ENCODE results near the gene TMIGD3.
"Not testable (repeated sequence)": the region's sequence is repeated elsewhere in the genome, so short reads cannot be mapped to it uniquely, and the experiment has no call there.

The TMIGD3 gene

DNA sequence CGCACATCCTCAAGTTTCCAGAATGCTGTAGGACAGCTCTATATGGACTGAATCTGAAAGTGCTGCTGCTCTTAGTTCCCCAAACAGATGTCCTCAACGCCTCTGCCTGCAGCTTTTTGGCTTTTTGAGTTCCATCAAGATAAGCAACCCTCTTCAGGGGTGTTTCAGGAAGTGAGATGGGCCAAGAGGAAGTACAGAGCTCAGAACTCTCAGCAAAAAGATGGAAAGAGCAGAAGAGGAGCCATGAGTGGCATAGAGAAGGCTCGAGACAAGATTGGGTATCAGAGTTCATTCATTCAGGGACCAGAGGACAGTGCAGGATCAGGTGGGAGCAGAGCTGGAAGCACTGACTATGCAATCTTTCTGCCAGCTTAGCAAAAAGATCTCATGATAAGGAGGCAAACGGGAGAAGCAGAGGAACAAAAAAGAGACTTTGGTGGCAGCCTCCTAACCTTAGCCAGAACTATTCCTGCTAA lies at the start of gene TMIGD3, which contains the start of gene ADORA3:
TMIGD3 (minus strand) TSS at position 49 of the 476 bp plus-strand sequence. CDS start 279 bp downstream, outside the sequence.
ADORA3 (minus strand) TSS at position 49 of the 476 bp plus-strand sequence. CDS start 279 bp downstream, outside the sequence.
- DNase-seq (ENCODE audit: low read depth, low spot score): no peak

DNA sequence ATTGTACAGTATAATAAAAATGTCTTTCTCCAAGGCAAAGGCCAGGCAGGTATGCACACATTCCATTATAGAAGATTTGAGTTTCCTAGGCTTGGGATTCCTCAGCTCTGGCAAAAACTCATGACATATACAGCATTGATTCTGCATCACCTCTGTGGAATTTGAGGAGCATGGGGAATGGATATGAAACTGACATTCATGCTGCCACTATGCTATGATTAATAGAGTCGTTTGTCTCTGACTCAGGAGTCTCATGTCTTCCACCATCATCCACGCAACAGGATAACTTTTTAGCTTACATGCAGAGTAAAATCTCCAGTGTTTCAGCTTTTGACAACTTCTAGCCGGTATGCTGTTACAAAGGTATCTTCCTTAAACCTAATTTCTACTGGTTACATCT lies 49.8 kb upstream of the TMIGD3 start:
- DNase-seq (ENCODE audit: low read depth, low spot score): no peak

DNA sequence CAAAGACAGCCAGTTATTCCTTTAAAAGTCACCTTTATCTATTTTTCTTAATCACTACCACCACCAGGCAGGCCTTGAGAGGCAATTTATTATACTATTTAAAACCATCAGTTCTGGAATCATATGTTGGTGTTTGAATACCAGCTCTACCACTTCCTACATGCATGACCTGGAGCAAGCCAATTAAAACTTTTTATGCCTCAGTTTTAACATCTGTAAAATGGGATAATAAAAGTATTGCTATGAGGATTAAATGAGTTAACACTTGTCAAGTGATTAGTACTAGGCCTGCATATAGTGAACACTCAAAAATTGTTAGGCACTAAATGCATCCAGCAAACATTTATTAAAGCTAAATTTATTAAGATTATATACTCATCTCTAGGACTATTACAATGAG lies 49.2 kb upstream of the TMIGD3 start:
- DNase-seq (ENCODE audit: low read depth, low spot score): no peak

DNA sequence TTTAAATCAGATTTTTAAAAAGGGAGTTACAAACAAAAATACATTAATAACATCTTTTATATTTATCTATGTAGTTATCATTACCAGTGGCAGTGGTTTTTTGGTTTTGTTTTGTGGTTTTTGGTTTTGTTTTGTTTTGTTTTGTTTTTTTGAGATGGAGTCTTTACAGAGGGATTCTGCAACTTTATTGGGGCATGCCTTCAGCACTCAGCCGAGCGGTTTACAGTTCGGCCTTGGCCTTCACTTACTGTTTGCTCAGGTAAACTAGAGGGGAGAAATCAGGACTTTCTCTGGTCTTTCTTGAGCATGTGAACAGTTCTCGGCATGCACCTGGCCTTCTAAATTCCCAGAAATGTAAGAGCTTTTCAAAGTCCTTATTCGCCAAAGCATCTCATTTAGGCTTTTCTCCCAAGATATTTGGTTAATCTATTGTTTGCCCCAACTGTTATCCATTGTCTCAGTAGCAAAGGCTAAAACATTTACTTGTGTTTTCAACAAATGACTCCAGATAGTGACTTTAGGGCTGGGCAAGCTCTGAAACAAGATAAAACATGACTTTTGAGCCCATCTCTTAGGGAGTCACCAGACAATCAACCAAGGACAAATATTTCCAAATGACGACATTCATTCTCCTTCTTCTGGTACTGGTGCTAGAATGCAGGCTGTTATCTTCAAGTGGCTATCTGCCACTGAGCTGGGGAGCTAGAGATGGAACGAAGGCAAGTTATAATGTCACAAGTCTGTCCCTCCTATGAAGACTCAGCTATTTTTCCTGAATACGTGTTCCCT lies 48.4 kb upstream of the TMIGD3 start:
- no peak for DNase-seq (ENCODE audit: low read depth, low spot score)

DNA sequence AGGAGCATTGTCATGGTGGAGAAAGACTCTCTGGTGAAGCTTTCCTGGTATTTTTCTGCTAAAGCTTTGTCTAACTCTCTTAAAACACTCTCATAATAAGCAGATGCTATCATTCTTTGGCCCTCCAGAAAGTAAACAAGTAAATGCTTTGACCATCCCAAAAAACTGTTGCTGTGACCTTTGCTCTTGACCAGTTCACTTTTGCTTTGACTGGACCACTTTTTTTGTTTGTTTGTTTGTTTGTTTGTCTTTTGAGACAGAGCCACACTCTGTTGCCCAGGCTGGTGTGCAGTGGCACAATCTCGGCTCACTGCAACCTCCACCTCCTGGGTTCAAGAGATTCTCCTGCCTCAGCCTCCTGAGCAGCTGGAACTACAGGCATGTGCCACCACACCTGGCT lies 44.4 kb upstream of the TMIGD3 start:
- DNase-seq (ENCODE audit: low read depth, low spot score): not testable (repeated sequence)

DNA sequence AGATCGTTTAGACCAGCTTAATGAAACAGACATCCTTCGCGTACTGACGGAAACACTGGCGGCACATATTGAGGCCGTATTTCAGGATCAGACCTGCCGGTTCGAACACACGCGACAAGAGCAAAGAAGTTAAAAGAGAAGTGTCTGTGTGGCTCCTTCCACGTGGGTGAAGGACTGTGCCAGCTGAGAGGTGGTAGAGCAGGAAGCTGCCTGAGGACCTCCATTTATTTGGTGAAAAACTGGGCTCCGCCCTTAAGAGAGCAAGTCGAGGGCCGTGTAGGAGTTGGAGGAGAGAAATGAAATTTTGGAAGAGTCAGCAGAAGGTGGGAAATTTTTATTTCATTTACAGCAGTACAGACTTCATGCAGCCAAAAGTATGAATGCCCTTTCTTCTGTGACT lies 38.8 kb upstream of the TMIGD3 start:
- DNase-seq (ENCODE audit: low read depth, low spot score): no peak

DNA sequence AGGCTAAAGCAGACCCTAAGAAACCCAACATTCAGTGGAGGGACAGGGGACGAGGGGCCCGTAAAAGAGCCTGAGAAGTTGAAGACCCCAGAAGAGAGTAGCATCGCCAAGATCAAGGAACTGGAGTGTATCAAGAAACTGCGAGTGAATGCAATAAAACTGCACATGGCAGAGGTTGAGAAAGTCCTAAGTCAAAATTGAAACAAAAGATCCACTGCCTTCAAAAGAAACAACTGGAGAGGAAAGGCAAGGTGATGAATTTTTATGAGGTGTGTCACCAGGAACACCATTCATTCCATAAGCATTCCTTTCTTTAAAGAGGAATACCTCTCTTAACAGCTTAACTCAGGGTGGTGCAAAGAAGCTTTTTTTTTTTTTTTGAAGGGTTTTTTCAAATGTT lies 38.3 kb upstream of the TMIGD3 start:
- no peak for DNase-seq (ENCODE audit: low read depth, low spot score)

DNA sequence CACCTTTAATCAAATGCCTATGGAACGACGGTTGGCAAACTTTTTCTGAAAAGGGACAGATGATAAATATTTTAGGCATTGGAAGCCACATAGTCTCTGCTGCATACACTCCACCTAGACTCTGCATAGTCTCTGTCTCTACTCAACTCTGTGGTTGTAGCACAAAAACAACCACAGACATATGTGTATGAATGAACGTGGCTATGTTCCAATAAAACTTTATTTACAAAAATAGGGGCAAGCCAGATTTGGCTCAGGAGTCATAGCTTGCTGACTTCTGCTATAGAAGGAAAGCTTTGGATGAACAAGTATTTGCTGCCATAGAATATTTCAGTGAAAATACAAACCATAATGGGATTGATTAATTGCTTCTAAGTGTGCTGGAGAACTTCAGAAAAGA lies 37.5 kb upstream of the TMIGD3 start:
- no peak for DNase-seq (ENCODE audit: low read depth, low spot score)

DNA sequence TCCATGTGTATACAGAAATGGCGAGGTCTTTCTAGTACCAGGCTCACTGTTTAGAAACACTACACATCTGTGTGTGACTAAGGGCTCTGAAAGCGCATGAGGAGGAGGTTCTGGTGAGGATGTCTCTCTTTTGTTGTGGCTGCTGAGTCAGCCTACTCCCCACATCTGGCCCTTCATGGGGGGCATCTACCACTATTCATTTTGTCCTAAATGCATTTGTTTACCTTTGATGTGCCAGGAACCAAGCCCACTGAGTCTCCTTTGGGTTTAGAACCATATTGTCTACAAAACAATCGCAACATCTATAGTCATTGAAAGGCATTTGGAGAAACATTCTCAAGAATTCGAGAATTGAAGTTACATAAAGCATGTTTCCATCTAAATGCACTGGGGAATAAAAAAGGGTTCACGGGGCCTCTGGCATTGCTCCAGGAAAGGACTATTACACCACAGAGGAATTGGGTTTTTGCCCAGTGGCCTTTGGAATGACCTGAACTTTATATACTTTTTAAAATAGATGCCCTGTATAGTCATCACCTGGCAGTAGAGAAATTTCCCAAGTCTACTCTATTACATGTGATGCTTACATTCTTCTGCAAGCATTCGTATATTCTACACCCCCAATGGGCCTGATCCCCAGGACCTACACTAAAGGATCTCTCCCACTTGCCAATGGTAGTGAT lies 35.1 kb upstream of the TMIGD3 start:
- no peak for DNase-seq (ENCODE audit: low read depth, low spot score)

DNA sequence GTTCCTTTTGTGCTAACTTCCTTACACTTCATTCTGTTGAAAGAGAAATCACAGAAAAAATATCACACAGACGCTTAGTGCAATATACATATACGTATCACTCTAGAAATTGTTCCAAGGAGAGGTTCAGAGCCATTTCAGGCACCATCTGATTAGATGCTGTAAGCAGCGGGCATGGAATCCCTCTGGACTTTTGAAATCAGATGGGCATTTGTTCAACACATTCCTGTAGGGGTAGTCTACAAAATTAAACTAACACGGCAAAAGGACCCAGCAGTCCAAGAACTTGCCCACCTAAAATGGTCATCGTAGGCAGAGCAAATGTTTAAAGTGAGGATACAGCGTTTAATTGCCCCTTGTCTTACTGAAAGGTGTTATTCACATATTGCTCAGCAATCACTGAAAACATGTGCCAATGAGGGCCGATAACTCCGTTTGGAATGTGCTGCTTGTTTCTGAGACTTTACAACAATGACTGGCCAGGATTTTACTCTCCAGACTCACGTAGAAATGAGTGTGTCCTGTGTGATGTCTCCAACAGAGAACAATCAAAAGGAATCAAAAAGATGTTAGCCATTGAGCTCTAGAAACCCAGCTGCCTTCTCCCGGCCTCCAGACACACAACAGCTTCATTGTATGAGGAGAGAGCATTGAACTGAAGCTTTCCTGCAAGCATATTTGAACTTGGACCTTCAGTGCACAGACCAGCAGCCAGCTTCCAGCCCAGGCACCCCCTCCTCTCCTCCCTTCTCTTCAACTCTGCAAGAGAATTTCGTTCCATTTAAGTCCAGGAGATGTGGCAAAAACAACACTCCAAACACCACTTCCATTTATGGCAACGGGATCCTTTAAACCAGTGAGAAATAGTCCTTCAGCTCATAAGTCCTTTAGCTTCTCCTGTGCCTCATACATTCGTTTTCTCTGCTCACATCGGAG lies 32.1 kb upstream of the TMIGD3 start:
- no peak for DNase-seq (ENCODE audit: low read depth, low spot score)

DNA sequence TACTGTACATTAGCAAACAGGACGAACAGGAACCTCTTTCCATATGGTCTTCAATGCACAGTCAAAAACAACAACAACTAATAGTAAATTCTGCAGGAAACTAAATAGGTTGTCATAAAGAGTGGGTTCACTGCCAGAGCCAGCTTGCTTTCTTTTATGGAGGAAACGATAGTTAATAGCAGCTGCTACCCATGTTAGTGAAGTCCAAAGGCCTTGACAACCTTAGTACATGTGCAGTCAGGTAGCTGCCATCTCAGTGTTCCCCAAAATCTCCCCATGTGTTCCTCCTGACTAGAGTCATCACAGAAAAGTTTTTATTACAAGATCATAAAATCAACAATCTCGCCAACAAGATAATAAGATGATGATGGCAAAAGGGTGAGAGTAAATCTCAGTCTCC lies 16.6 kb upstream of the TMIGD3 start:
- no peak for DNase-seq (ENCODE audit: low read depth, low spot score)

DNA sequence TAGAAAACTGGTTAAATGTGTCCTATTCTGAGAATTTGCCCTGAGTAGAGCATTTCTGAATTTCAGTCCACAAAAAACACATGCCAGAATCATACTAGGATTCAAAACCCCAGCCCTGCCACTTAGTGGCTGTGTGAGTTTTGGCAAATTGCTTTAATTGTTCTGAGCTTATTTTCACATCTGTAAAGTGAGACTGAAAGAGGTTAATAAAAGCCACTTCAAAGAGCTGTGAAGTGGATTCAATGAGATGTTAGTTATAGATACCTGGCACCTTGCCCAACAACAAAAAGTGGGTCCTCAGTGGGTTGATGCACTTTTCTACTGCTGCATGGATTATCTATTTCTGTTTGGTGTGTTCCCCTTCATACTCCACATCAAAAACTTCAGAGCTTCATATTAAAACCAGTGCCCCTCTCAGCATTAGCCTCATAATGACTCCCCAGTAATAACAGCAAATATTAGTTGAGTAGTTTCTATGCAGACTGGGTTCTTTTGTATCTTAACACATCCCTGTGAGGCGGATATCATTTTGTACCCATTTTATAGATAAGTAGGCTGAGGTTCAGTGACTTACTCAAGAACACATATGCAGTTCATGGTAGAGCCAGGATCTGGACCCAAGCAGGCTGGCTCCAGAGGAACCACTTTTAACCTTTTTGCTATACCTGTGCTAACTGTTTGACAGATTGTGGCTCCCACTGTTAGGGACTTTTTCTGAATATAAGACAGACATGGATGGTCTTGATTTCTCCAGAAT lies 14.2 kb upstream of the TMIGD3 start:
- no peak for DNase-seq (ENCODE audit: low read depth, low spot score)

DNA sequence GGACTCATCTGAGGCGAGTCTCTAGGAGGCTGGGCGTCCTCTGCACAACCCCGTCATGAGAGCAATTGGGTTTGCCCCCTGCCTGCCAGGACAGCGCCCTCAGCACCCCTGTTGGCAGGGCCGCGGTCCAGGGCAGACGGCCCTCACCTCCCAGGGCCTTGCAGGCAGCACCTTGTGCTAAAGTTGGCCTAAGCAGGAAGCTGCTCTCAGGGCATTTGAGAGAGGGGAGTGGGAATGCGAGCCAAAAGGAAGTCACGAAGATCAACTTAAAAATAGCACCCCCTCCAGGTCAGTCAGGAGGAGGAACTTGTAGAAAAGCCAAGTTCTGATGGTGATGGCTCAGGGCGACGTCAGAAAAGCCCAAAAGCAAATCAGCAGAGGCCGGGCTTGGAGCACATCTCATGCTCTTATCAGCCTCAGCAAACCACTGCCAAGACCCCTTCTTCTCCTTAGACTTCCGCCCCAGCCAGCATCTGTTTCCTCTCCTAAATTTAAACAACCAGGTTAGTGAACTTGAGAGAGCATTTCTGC lies 12.6 kb upstream of the TMIGD3 start:
- no peak for DNase-seq (ENCODE audit: low read depth, low spot score)

DNA sequence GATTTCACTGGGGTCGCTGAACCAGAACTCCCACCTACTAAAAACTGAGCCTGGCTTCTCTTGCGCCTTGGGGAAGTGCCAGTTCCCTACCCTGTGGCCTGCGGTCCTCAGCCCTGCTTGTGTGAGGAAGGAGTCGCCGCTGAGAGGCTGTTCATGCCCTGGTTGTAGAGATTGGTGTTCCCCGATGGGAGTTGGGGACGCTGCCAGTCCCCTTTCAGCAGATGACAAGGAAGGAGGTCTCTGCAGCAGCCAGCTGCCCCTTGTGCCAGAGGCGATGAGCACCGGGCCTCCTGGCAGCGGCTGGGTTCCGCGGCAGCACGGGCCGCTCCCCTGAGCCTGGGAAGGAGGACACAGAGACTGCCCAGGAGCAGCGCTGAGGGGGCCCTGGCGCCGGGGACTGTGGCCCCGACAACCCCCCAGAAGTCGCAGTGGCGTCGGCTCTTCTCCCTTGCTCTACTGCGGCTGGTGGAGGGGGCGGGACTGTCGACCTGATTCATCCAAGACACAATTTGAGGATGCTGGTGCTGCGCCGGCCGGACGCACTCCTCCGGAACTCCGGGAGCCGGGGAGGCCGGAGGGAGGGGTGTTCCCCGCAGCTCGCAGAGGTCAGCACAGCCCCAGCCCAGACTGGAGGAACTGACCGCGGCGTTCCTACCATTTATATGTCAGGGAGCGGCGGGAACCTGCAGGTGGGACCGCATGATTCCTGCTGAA lies 12.0 kb upstream of the TMIGD3 start:
- DNase-seq (ENCODE audit: low read depth, low spot score): no peak

DNA sequence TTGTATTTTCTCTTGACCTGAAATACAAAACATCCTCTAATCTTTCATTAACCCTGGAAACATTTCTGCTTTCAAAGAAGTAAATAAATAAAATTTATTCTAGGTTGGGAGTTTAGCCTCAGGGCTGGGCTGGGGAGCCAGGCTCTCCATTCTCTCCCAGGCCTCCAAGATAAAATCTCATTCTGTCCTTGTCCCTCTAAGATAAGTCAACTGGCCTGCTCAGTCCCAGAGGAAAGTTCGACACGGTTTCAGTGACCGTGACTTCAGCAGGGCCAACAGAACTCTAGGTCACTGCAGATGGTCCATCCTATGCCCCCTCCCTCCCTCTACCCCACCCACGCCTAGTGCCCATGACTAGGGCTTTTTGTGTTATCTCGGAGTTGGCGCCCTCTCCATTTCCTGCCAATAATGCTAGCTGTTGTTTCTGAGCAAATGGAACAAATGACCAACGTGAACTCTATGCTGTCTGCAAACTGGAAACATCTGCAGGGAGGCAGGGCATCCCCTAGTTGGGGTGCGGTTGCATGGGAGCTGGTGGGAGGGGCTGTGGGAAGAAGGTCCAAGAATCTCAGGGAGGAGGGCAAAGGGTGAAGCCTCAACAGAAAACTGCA lies 10.1 kb upstream of the TMIGD3 start:
- no peak for DNase-seq (ENCODE audit: low read depth, low spot score)

DNA sequence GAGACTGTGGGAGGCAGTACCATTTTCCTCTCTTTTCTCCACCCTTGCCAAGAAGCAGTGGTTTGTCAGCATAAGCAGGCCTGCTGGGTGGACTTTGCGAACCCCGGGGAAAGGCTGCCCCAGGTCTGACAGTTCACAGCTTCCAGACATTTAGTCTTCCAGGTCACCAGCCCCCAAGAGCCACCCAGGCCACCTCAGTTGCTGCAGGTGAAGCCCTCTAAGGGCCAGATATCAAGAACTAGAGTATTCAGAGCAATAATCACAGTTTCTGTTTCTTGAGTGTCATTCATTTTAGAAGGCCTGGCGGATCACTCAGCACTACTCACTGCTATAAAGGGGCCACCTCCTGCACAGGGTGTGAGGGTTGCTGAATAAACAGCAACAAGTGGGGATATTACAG lies 9.5 kb upstream of the TMIGD3 start:
- DNase-seq (ENCODE audit: low read depth, low spot score): no peak

DNA sequence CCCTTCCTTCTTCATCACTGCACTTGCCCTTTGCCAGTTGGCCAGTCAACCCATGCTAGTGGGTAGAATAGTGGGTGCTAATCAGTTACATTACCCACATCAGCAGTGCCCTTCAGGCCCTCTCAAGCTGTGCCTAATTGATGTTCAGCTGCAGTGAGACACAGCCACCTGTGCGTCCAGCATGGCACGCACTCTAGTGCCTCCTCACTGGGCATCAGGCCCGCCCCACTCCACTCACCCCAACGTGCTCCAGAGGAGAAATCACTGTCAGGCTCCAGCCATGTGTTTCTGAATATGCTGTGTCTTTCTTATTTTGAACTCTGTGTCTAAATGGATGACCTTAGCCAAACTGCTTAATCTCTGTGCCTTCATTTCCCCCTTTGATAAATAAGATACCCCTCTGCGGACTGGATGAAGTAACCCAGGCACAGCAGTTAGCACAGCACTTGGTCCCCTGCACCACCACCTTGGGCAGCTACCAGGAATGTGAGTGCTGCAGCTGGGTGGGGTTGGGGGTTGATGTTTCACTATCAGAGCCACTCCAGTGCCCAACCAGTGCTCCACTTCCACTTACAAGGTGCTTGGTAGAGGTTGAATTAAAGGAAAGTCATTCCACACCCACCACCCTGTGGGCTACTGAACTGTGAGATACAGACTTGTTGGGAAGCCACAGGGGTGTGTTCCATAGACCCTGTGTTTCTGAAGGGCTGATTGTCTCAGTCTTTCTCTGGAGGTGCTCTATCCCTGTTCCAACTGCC lies 8.9 kb upstream of the TMIGD3 start:
- DNase-seq (ENCODE audit: low read depth, low spot score): no peak

DNA sequence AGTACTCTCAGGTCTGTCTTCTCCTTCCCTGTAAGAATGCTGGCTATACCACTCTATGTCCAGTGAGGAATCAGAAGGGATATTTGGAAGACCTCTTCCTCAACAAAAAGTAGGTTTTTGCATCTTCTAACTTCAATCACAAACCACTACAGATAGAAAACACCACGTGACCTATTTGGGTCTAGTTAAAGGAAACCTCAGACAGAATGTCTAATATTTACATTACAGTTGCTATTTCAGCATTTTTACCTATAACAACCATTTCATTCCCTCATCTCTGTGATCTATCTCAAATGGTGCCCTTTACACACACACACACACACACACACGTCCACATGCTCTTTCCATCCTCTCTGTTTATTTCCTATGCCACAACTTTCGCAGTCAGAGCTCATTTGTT lies 7.9 kb upstream of the TMIGD3 start:
- DNase-seq (ENCODE audit: low read depth, low spot score): no peak

DNA sequence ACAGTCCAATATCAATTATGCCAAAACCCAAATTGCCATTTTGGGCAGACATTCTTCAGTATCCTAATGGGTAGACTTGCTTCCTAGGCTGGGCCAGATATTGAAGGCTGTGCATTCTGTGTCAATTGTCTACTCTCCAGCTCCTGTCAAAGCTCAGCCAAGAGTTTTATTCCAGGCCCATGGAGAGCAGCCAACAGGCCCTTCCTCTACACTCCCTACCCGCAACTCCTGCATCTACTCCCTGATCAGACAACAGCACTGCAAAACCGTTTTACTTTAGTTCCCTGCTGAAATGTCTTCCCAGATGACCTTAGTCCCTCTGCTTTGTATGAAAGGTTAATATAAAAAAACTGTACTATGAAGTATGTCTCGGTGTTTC lies 6.6 kb upstream of the TMIGD3 start:
- no peak for DNase-seq (ENCODE audit: low read depth, low spot score)

All from activated CD4-positive, CD25-positive, alpha-beta regulatory T cell treated with anti-CD3 and anti-CD28 coated beads, Interleukin-2, amount 50 U/mL, for 16 hours (primary cell).